Liver (tissue), 9 donors: Measurements from ENCODE around the gene RFC4. TPM values are rescaled to one million over a fixed set of nuclear protein-coding genes. Genes with fewer than 3 reads are reported as not detected.

Experiments used
- DNase-seq: peaks from one replicate; pipeline ENCODE4 v3.0.0-alpha.2; 2017; ENCODE audit warnings: low spot score
- H3K27ac ChIP-seq, 2 donors: one replicate each; pipeline ENCODE4 v1.7.0; 2013; ENCODE audit warnings: inconsistent platforms in 2 of 2, low read length in 2 of 2, control low read depth in 1 of 2, low read depth in 1 of 2, mild to moderate bottlenecking in 1 of 2
- H3K27me3 ChIP-seq, 4 donors: one replicate each; pipeline versions ENCODE4 v1.6.1 to v1.7.0; 2013; ENCODE audit warnings: low read length in 3 of 4, inconsistent platforms in 1 of 4, mild to moderate bottlenecking in 1 of 4, moderate library complexity in 1 of 4; ENCODE audit not compliant: control insufficient read depth in 4 of 4, insufficient read depth in 4 of 4
- H3K36me3 ChIP-seq, 4 donors: one replicate each; pipeline versions ENCODE4 v1.6.1 to v1.7.0; 2013; ENCODE audit warnings: low read length in 3 of 4, mild to moderate bottlenecking in 3 of 4, low read depth in 1 of 4, moderate library complexity in 1 of 4; ENCODE audit not compliant: control insufficient read depth in 4 of 4, insufficient read depth in 3 of 4
- H3K4me1 ChIP-seq, 4 donors: one replicate each; pipeline versions ENCODE4 v1.6.1 to v1.7.0; 2013; ENCODE audit warnings: low read length in 3 of 4, mild to moderate bottlenecking in 3 of 4, moderate library complexity in 1 of 4; ENCODE audit not compliant: control insufficient read depth in 4 of 4, insufficient read depth in 4 of 4
- H3K4me3 ChIP-seq, 3 donors: one replicate each; pipeline versions ENCODE4 v1.6.1 to v1.7.0; 2013; ENCODE audit warnings: low read length in 3 of 3, control low read depth in 1 of 3, low read depth in 1 of 3, mild to moderate bottlenecking in 1 of 3
- H3K9ac ChIP-seq, 2 donors: one replicate each; pipeline ENCODE4 v1.7.0; 2013; ENCODE audit warnings: low read length in 2 of 2, mild to moderate bottlenecking in 2 of 2, moderate library complexity in 2 of 2, control low read depth in 1 of 2, low read depth in 1 of 2
- H3K9me3 ChIP-seq, 4 donors: one replicate each; pipeline versions ENCODE4 v1.6.1 to v1.7.0; 2013; ENCODE audit warnings: low read length in 3 of 4; ENCODE audit not compliant: control insufficient read depth in 4 of 4
- CTCF ChIP-seq: fragments of 150-350 bp; IDR thresholded peaks from 2 replicates; pipeline ENCODE4 v1.5.1; 2017; ENCODE audit warnings: improper control_type of control experiment, low read depth, low read length; ENCODE audit not compliant: missing input control
- EGR1 ChIP-seq, 2 donors: IDR thresholded peaks; 2 replicates each; pipeline ENCODE4 v1.6.1; 2016 to 2018; ENCODE audit warnings: antibody characterized with exemption in 2 of 2, low read depth in 2 of 2
- FOXA1 ChIP-seq: IDR thresholded peaks from 2 replicates; pipeline ENCODE4 v1.6.1; 2016; ENCODE audit warnings: antibody characterized with exemption
- FOXA2 ChIP-seq: IDR thresholded peaks from 2 replicates; pipeline ENCODE4 v1.6.1; 2016; ENCODE audit warnings: antibody characterized with exemption
- HNF4A ChIP-seq, 2 donors: conservative IDR thresholded peaks; 2 replicates each; pipeline ENCODE4 v1.6.1; 2016; ENCODE audit warnings: antibody characterized with exemption in 2 of 2, mild to moderate bottlenecking in 2 of 2
- HNF4G ChIP-seq: IDR thresholded peaks from 2 replicates; pipeline ENCODE4 v1.6.1; 2016; ENCODE audit warnings: antibody characterized with exemption
- JUND ChIP-seq, 2 donors: IDR thresholded peaks; 2 replicates each; pipeline ENCODE4 v1.6.1; 2016; ENCODE audit warnings: antibody characterized with exemption in 2 of 2
- MAX ChIP-seq: IDR thresholded peaks from 2 replicates; pipeline ENCODE4 v1.6.1; 2016; ENCODE audit warnings: antibody characterized with exemption
- NR2F2 ChIP-seq: IDR thresholded peaks from 2 replicates; pipeline ENCODE4 v1.6.1; 2016; ENCODE audit warnings: antibody characterized with exemption
- RAD21 ChIP-seq, 2 donors: IDR thresholded peaks; 2 replicates each; pipeline ENCODE4 v1.6.1; 2016; ENCODE audit warnings: antibody characterized with exemption in 2 of 2, mild to moderate bottlenecking in 2 of 2
- RXRA ChIP-seq, 2 donors: IDR thresholded peaks; 2 replicates each; pipeline ENCODE4 v1.6.1; 2017 to 2018; ENCODE audit warnings: antibody characterized with exemption in 2 of 2, mild to moderate bottlenecking in 1 of 2
- SP1 ChIP-seq: IDR thresholded peaks from 2 replicates; pipeline ENCODE4 v1.6.1; 2018; ENCODE audit warnings: antibody characterized with exemption, mild to moderate bottlenecking
- TAF1 ChIP-seq: conservative IDR thresholded peaks from 2 replicates; pipeline ENCODE4 v1.6.1; 2016; ENCODE audit warnings: antibody characterized with exemption, mild to moderate bottlenecking
- YY1 ChIP-seq: IDR thresholded peaks from 2 replicates; pipeline ENCODE4 v1.6.1; 2016; ENCODE audit warnings: antibody characterized with exemption, mild to moderate bottlenecking
- WGBS: extraction: QIAGEN DNeasy Blood & Tissue Kit; methylation state at CpG from one replicate; pipeline ENCODE4 v1.1.7; 2013; 5-methylcytosine and 5-hydroxymethylcytosine counted together
- polyA plus RNA-seq, 2 donors: library from polyadenylated mRNA; stranded (reverse) in 1 of 2; unstranded in 1 of 2; fragments of 200-250 nt in 1 of 2; fragments of >200 nt in 1 of 2; fragmentation: Nextera tagmentation in 1 of 2; extraction: Ambion mirVana in 1 of 2; gene quantifications; one replicate each; pipeline versions ENCODE4 v1.2.1 to v1.2.3, GENCODE V29; 2013 to 2015
- total RNA-seq, 2 donors: library from RNA; depleted of rRNA; stranded (reverse); fragments of >200 nt; gene quantifications; one replicate each; pipeline ENCODE4 v1.2.3, GENCODE V29; 2014
- TF ChIP-seq, protein P1 (sequence below): IDR thresholded peaks from 2 replicates; pipeline ENCODE4 v1.6.1; 2016; ENCODE audit warnings: antibody characterized with exemption
- TF ChIP-seq, protein P2 (sequence below): IDR thresholded peaks from 2 replicates; pipeline ENCODE4 v1.6.1; 2016; ENCODE audit warnings: antibody characterized with exemption
- donor health status: healthy.
- donor health status: healthy.
- donor health status: healthy.
- donor health status: healthy.
- donor health status: healthy.

The RFC4 gene
- total and polyA plus RNA-seq, 4 donors = 4.6 to 27.3 (median 6.3) TPM

DNA sequence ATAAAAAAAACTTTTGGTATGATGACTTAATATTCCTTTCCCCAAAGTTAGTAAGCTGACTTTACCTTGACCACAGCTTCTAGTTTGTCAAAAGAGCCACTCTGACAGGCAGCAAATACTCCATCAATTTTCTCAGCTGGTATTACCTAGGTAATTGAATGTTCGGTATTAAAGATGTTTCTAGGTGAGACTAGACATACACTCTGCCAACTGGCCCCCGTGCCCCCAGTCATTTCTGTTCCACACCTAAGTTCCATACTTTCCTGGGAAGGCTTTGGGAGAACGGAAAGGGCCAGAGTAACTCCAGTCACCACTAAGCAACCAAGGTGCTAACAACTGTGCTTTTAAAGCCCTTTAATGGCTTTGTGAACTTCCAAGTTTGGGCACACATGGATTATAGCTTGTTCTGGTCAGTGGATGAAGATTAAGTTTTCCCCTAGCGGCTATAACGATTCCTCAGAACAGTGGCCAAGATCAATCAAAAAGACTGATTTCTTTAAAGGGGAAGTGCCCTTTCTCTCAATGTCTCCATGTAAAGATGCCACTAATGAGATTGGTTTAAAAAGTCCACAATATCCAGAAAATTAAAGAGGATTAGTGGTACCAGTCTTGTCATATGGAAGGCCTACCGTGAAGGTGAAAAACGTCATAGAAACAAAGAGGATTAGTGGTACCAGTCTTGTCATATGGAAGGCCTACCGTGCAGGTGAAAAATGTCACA lies 15.9 kb downstream of the RFC4 start:
- Histone ChIP-seq H3K9me3 (no peaks in the 10 kb centered on the region), H3K4me1 (peaks cover 8 to 20% (median 16%) of the 10 kb centered on the region in 4 donors), H3K9ac (no peak overlapping the region), H3K27me3 (no peaks in the 10 kb centered on the region), H3K36me3 (peaks cover 12 to 45% (median 43%) of the 10 kb centered on the region in 4 donors), H3K4me3 (no peak overlapping the region), H3K27ac (peak overlapping the region in 1 of 2 donors; percentile 27)
- 72% methylated on average over 8 of the region's 8 CpGs for whole genome bisulfite sequencing
- no peak for TF ChIP-seq YY1
- TF ChIP-seq HNF4G = no peak
- TF ChIP-seq, protein P1, sequence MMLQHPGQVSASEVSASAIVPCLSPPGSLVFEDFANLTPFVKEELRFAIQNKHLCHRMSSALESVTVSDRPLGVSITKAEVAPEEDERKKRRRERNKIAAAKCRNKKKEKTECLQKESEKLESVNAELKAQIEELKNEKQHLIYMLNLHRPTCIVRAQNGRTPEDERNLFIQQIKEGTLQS = no peak
- TF ChIP-seq, protein P2, sequence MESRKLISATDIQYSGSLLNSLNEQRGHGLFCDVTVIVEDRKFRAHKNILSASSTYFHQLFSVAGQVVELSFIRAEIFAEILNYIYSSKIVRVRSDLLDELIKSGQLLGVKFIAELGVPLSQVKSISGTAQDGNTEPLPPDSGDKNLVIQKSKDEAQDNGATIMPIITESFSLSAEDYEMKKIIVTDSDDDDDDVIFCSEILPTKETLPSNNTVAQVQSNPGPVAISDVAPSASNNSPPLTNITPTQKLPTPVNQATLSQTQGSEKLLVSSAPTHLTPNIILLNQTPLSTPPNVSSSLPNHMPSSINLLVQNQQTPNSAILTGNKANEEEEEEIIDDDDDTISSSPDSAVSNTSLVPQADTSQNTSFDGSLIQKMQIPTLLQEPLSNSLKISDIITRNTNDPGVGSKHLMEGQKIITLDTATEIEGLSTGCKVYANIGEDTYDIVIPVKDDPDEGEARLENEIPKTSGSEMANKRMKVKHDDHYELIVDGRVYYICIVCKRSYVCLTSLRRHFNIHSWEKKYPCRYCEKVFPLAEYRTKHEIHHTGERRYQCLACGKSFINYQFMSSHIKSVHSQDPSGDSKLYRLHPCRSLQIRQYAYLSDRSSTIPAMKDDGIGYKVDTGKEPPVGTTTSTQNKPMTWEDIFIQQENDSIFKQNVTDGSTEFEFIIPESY = no peak
- TF ChIP-seq EGR1 (IDR thresholded peaks at IDR 0.05; ENCODE audit: low read depth in 2 of 2) = peak in 1 of 2 donors; percentile 14
- TF ChIP-seq HNF4A (conservative IDR thresholded peaks at IDR 0.05) = no peak
- no peak for TF ChIP-seq TAF1
- TF ChIP-seq RAD21 (IDR thresholded peaks at IDR 0.05) = peak in 1 of 2 donors; percentile 8
- peak; percentile 9 for TF ChIP-seq CTCF
- DNase-seq = no peak

GRCh38 chr3:186789554-186790260 lies 16.6 kb downstream of the RFC4 start:
- Histone ChIP-seq H3K4me1 (peaks cover 8 to 27% (median 23%) of the 10 kb centered on the region in 4 donors), H3K27ac (no peak overlapping the region), H3K9me3 (no peaks in the 10 kb centered on the region), H3K9ac (no peak overlapping the region), H3K4me3 (no peak overlapping the region), H3K36me3 (peaks cover 13 to 51% (median 48%) of the 10 kb centered on the region in 4 donors), H3K27me3 (no peaks in the 10 kb centered on the region)
- DNase-seq = no peak
- WGBS = 70% methylated on average over 4 of the region's 4 CpGs
- TF ChIP-seq RXRA (IDR thresholded peaks at IDR 0.05) (no peak), EGR1 (IDR thresholded peaks at IDR 0.05; ENCODE audit: low read depth in 2 of 2) (no peak), RAD21 (IDR thresholded peaks at IDR 0.05) (no peak), HNF4G (no peak), SP1 (no peak), CTCF (no peak), MAX (no peak), YY1 (no peak), FOXA1 (no peak), JUND (IDR thresholded peaks at IDR 0.05) (no peak), TAF1 (no peak), HNF4A (conservative IDR thresholded peaks at IDR 0.05) (no peak), NR2F2 (no peak), FOXA2 (no peak)
- TF ChIP-seq, protein P1 = no peak
- TF ChIP-seq, protein P2 = no peak
